Spleen (tissue), 11 donors: ENCODE results near the gene SLC23A2. TPM values are rescaled to one million over a fixed set of nuclear protein-coding genes. Genes with fewer than 3 reads are reported as not detected.
A peak's percentile ranks its signal among the peaks of the same experiment; 100 is the strongest.

Experiments used
- DNase-seq: peaks from one replicate; pipeline ENCODE4 v3.0.0-alpha.2; 2020
- H3K27ac ChIP-seq, 8 donors: fragments of 200-600 bp; sonication (generic) in 7 of 8; 1 replicate in 4 of 8; 2 replicates in 4 of 8; pipeline versions ENCODE4 v1.5.0 to v1.8.0; 2016 to 2021; ENCODE audit warnings: inconsistent platforms in 4 of 8, mild to moderate bottlenecking in 4 of 8, moderate library complexity in 1 of 8
- H3K27me3 ChIP-seq, 7 donors: fragments of 200-600 bp; sonication (generic) in 6 of 7; replicated peaks in 1 of 7; 1 replicate in 4 of 7; 2 replicates in 3 of 7; pipeline versions ENCODE4 v1.5.0 to v1.8.0; 2016 to 2021; ENCODE audit warnings: inconsistent platforms in 3 of 7, mild to moderate bottlenecking in 1 of 7
- H3K36me3 ChIP-seq, 6 donors: fragments of 200-600 bp; sonication (generic) in 5 of 6; 1 replicate in 4 of 6; 2 replicates in 2 of 6; pipeline versions ENCODE4 v1.5.0 to v1.8.0; 2016 to 2021; ENCODE audit warnings: inconsistent platforms in 2 of 6
- H3K4me1 ChIP-seq, 6 donors: fragments of 200-600 bp; sonication (generic) in 5 of 6; 1 replicate in 3 of 6; 2 replicates in 3 of 6; pipeline versions ENCODE4 v1.5.0 to v1.8.0; 2016 to 2021; ENCODE audit warnings: inconsistent platforms in 3 of 6
- H3K4me3 ChIP-seq, 8 donors: fragments of 200-600 bp; sonication (generic) in 7 of 8; 1 replicate in 4 of 8; 2 replicates in 4 of 8; pipeline versions ENCODE4 v1.5.0 to v1.8.0; 2016 to 2021; ENCODE audit warnings: inconsistent platforms in 4 of 8, mild to moderate bottlenecking in 4 of 8, moderate library complexity in 2 of 8
- H3K9me3 ChIP-seq, 8 donors: fragments of 200-600 bp; sonication (generic) in 7 of 8; 1 replicate in 4 of 8; 2 replicates in 4 of 8; pipeline versions ENCODE4 v1.5.0 to v1.8.0; 2016 to 2021; ENCODE audit warnings: inconsistent platforms in 4 of 8
- CTCF ChIP-seq, 11 experiments: fragments of 200-600 bp in 7 of 11; fragments of 450-650 bp in 4 of 11; sonication (generic) in 4 of 11; IDR thresholded peaks in 8 of 11; conservative IDR thresholded peaks in 3 of 11; 1 replicate in 7 of 11; 2 replicates in 4 of 11; pipeline versions ENCODE4 v1.4.0 to v1.8.0; 2016 to 2021; ENCODE audit warnings: antibody characterized with exemption in 11 of 11, inconsistent platforms in 4 of 11, mild to moderate bottlenecking in 1 of 11
- POLR2A ChIP-seq, 3 donors: fragments of 450-650 bp; IDR thresholded peaks; one replicate each; pipeline ENCODE4 v1.5.1; 2017; ENCODE audit warnings: antibody characterized with exemption in 3 of 3, mild to moderate bottlenecking in 1 of 3
- POLR2AphosphoS5 ChIP-seq, 3 donors: sonication (generic); formaldehyde crosslinking; IDR thresholded peaks; one replicate each; pipeline ENCODE4 v1.5.1; 2017; ENCODE audit warnings: antibody characterized with exemption in 3 of 3
- WGBS, 5 donors: extraction: QIAGEN DNeasy Blood & Tissue Kit in 3 of 5; methylation state at CpG; one replicate each; pipeline versions ENCODE4 v1.1.5 to v1.1.7; 2013 to 2018; 5-methylcytosine and 5-hydroxymethylcytosine counted together
- intact Hi-C: fragments of 100-400 bp; cut with DNase I; formaldehyde crosslinking; loops from one replicate; pipeline ENCODE4 v1.15.0; 2023; ENCODE audit warnings: low total_unique reads
- polyA plus RNA-seq, 3 donors: library from polyadenylated mRNA; stranded (reverse); fragments of 200-250 nt; gene quantifications; one replicate each; pipeline ENCODE4 v1.2.1, GENCODE V29; 2013
- total RNA-seq, 7 donors: library from RNA; depleted of rRNA in 3 of 7; stranded (reverse); fragments of >200 nt in 3 of 7; fragmentation: NEBNext Ultra II Directional in 4 of 7; extraction: Animal tissue kit (Norgen Biotek cat#: 25700) in 4 of 7; gene quantifications; one replicate each; pipeline versions ENCODE4 v1.1.0 to v1.2.1, GENCODE V29; 2016 to 2021
- donor health status: healthy with polysubstance abuse.
- donor health status: DM: no; HTN: no; CAD: no; lungs with moderate emphysema.
- donor health status: DM: no; HTN: no; CAD: no.
- donor health status: Bipolar disorder and iron deficiency.
- donor health status: healthy.
- donor health status: DM: no; HTN: no; CAD: no.
- donor health status: DM: yes; HTN: yes; CAD: no.

SLC23A2 gene
- total and polyA plus RNA-seq, 10 donors: 5.1 to 72.0 (median 45.8) TPM

- H3K4me1 ChIP-seq: peaks cover 5 to 49% (median 20%) of the 10 kb centered on the region in 6 donors
- TF ChIP-seq CTCF (IDR thresholded peaks at IDR 0.05 in 8 of 11, conservative IDR thresholded peaks at IDR 0.05 in 3 of 11) (no peak), POLR2AphosphoS5 (IDR thresholded peaks at IDR 0.05) (no peak), POLR2A (IDR thresholded peaks at IDR 0.05) (no peak)
- DNase-seq: peak; percentile 78
- H3K27me3 ChIP-seq: no peaks in the 10 kb centered on the region
- 80 to 83% (median 81%) methylated on average over 10 of the region's 10 CpGs for WGBS, 5 donors
- H3K27ac ChIP-seq: peak overlapping the region; percentile 5 to 79 (median 48)
- H3K36me3 ChIP-seq: peaks cover 0 to 9% (median 0%) of the 10 kb centered on the region in 6 donors
- intact Hi-C loops: no loop called here
- H3K9me3 ChIP-seq: no peaks in the 10 kb centered on the region
- peak overlapping the region in 1 of 8 donors; percentile 37 for H3K4me3 ChIP-seq
These were observed 39.0 kb downstream of the SLC23A2 start for GRCh38 chr20:4962241-4962855.

DNA sequence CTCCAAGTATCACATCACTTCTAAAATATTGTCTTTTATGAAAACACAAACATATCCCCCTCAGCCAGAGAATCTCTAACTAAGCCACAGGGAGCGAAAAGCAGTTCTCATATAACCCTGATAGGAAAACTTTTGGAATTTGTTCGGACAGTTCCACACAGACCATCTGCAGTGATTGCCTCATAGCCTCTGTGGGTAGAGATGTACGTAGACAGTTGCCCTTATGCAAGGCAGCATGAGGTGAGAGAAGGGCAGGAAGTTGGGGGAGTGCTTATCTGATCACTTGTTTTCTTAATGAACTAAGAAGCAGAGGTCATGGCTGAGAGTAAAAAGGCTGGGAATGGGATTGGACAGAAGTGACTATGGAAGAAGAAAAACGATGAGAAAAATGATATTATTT lies 39.6 kb downstream of the SLC23A2 start:
- DNase-seq: no peak
- Histone ChIP-seq H3K36me3 (peaks cover 0 to 9% (median 0%) of the 10 kb centered on the region in 6 donors), H3K4me3 (peak overlapping the region in 1 of 8 donors; percentile 37), H3K4me1 (peaks cover 0 to 43% (median 20%) of the 10 kb centered on the region in 6 donors), H3K27ac (peak overlapping the region; percentile 5 to 79 (median 48)), H3K9me3 (no peaks in the 10 kb centered on the region), H3K27me3 (no peaks in the 10 kb centered on the region)
- intact Hi-C loops: no loop called here
- TF ChIP-seq POLR2A (IDR thresholded peaks at IDR 0.05): no peak
- no peak for TF ChIP-seq CTCF (IDR thresholded peaks at IDR 0.05 in 8 of 11, conservative IDR thresholded peaks at IDR 0.05 in 3 of 11)
- TF ChIP-seq POLR2AphosphoS5 (IDR thresholded peaks at IDR 0.05): peak in 1 of 3 donors; percentile 73
- WGBS, 5 donors: 37 to 56% (median 50%) methylated on average over 4 of the region's 4 CpGs

DNA sequence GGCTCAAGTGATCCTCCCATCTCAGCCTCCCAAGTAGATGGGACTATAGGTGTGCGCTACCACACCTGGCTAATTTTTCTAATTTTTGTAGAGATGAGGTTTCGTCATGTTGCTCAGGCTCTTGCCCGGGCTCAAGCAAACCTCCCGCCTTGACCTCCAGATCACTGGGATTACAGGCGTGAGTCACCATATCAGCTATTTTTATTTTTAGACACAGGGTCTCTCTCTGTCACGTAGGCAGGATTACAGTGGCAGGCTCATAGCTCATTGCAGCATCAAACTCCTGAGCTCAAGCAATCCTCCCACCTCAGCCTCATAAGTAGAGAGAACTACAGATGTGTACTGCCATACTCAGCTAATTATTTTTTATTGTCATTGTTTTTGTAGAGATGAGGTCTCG lies 41.7 kb downstream of the SLC23A2 start:
- no peak for TF ChIP-seq CTCF (IDR thresholded peaks at IDR 0.05 in 8 of 11, conservative IDR thresholded peaks at IDR 0.05 in 3 of 11)
- intact Hi-C loops: loop anchor here (5.0 kb wide), 1 partner anchor 138 kb away; no protein-coding TSS in a partner anchor
- Histone ChIP-seq H3K27ac (no peak overlapping the region), H3K36me3 (peaks cover 0 to 7% (median 0%) of the 10 kb centered on the region in 6 donors), H3K9me3 (no peaks in the 10 kb centered on the region), H3K27me3 (no peaks in the 10 kb centered on the region), H3K4me3 (no peak overlapping the region), H3K4me1 (peaks cover 0 to 54% (median 24%) of the 10 kb centered on the region in 6 donors)
- no peak for DNase-seq
- WGBS, 5 donors: 85 to 95% (median 88%) methylated on average over 7 of the region's 7 CpGs

GRCh38 chr20:4957939-4958362 lies 43.4 kb downstream of the SLC23A2 start:
- H3K4me1 ChIP-seq: peaks cover 0 to 53% (median 24%) of the 10 kb centered on the region in 6 donors
- 62 to 83% (median 72%) methylated on average over 2 of the region's 2 CpGs for WGBS, 5 donors

More at GRCh38 chr20:4957939-4958362, 43.4 kb downstream of the SLC23A2 start:
- Histone ChIP-seq H3K27ac (no peak overlapping the region), H3K36me3 (peaks cover 0 to 6% (median 0%) of the 10 kb centered on the region in 6 donors), H3K9me3 (no peaks in the 10 kb centered on the region), H3K27me3 (no peaks in the 10 kb centered on the region), H3K4me3 (no peak overlapping the region)
- TF ChIP-seq POLR2AphosphoS5 (IDR thresholded peaks at IDR 0.05): no peak
- no peak for TF ChIP-seq POLR2A (IDR thresholded peaks at IDR 0.05)
- intact Hi-C loops: loop anchor here (5.0 kb wide), 1 partner anchor 139 kb away; no protein-coding TSS in a partner anchor
- DNase-seq: no peak
